Lower leg skin (tissue), 3 donors: ENCODE data around the gene CRACR2A.

Experiments
- POLR2A ChIP-seq, 2 donors: fragments of 450-650 bp; IDR thresholded peaks; one replicate each; pipeline ENCODE4 v1.6.1; 2016 to 2017; ENCODE audit warnings: antibody characterized with exemption in 2 of 2, mild to moderate bottlenecking in 1 of 2, moderate library complexity in 1 of 2
- TF ChIP-seq, protein P1 (sequence below), 3 donors: fragments of 450-650 bp; IDR thresholded peaks; one replicate each; pipeline ENCODE4 v1.5.1; 2016; ENCODE audit warnings: antibody characterized with exemption in 3 of 3, mild to moderate bottlenecking in 3 of 3, moderate library complexity in 2 of 3

DNA sequence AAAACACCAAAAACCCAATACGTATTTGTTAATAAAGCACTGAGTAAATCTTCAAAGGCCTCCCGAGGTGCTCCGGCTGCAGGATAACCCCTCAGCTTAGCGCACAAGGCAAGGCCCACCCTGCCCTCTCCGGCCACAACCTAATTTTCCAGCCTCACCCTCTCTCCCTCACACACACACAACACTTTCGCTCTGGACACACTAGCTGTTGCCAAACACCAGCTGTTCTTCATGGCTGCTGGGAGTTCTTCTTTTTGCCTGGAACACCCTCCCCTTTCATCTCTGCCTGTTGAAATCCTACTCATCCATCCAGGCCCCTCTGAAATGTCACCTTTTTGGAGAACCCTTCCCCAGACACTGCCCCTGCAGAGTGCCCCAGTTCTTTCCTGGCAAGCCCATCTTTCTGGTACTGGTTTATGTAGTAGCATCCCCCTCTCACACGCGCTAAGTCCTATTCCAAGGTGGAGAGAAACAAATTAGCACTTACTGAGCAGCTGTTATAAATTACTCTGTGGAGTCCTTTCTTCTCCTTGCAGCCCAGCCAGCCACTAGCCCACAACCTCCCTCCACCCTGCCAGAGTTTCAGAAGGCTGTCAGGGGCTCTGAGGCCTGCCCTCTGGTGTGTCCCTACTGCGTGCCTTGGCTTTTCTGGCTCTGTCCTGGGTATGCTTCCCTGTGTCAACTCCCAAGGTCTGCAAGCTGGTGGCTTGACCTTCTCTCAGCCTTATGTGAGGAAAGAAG lies 805 bp upstream of the CRACR2A start:
- TF ChIP-seq, protein P1, sequence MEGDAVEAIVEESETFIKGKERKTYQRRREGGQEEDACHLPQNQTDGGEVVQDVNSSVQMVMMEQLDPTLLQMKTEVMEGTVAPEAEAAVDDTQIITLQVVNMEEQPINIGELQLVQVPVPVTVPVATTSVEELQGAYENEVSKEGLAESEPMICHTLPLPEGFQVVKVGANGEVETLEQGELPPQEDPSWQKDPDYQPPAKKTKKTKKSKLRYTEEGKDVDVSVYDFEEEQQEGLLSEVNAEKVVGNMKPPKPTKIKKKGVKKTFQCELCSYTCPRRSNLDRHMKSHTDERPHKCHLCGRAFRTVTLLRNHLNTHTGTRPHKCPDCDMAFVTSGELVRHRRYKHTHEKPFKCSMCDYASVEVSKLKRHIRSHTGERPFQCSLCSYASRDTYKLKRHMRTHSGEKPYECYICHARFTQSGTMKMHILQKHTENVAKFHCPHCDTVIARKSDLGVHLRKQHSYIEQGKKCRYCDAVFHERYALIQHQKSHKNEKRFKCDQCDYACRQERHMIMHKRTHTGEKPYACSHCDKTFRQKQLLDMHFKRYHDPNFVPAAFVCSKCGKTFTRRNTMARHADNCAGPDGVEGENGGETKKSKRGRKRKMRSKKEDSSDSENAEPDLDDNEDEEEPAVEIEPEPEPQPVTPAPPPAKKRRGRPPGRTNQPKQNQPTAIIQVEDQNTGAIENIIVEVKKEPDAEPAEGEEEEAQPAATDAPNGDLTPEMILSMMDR (IDR thresholded peaks at IDR 0.05), result no peak
- TF ChIP-seq POLR2A (IDR thresholded peaks at IDR 0.05), result no peak
